Neural cell (in vitro differentiated cells): ENCODE data around the gene COL4A1. TPM values are rescaled to one million over a fixed set of nuclear protein-coding genes. Genes with fewer than 3 reads are reported as not detected.

ENCODE experiments used
- H2AFZ ChIP-seq: fragments of 200-600, 300-800 bp; sonication (generic), shearing (Covaris generic); 2 replicates; pipeline ENCODE4 v1.6.0; 2014; ENCODE audit warnings: low read depth, mild to moderate bottlenecking, antibody characterized with exemption, low read length, moderate library complexity
- H3F3A ChIP-seq: fragments of 200-600 bp; shearing (Covaris generic); 2 replicates; pipeline ENCODE4 v1.6.1; 2016; ENCODE audit warnings: mild to moderate bottlenecking, moderate library complexity, mixed read lengths, antibody characterized with exemption, low read length; ENCODE audit not compliant: insufficient read depth, poor library complexity, severe bottlenecking
- H3K27ac ChIP-seq: fragments of 200-600, 300-800 bp; sonication (generic), shearing (Covaris generic); 2 replicates; pipeline ENCODE4 v1.5.1; 2014; ENCODE audit warnings: mild to moderate bottlenecking, low read length, moderate library complexity
- H3K27me3 ChIP-seq: fragments of 300-800, 200-600 bp; sonication (generic), shearing (Covaris generic); 2 replicates; pipeline ENCODE4 v1.6.0; 2014; ENCODE audit warnings: mild to moderate bottlenecking, low read depth, low read length, moderate library complexity; ENCODE audit not compliant: insufficient read depth
- H3K36me3 ChIP-seq: fragments of 300-800, 200-600 bp; sonication (generic), shearing (Covaris generic); 2 replicates; pipeline ENCODE4 v1.5.1; 2014; ENCODE audit warnings: mild to moderate bottlenecking, antibody characterized with exemption, low read length, moderate library complexity; ENCODE audit not compliant: insufficient read depth
- H3K4me2 ChIP-seq: fragments of 300-800, 200-600 bp; sonication (generic), shearing (Covaris generic); 2 replicates; pipeline ENCODE4 v1.6.0; 2014; ENCODE audit warnings: mild to moderate bottlenecking, low read length
- H3K4me3 ChIP-seq: fragments of 300-800, 200-600 bp; sonication (generic), shearing (Covaris generic); 2 replicates; pipeline ENCODE4 v1.5.1; 2014; ENCODE audit warnings: mild to moderate bottlenecking, low read length, moderate library complexity
- H3K79me2 ChIP-seq: fragments of 200-600 bp; shearing (Covaris generic); replicated peaks from 2 replicates; pipeline ENCODE4 v1.6.0; 2014; ENCODE audit warnings: mild to moderate bottlenecking, low read length, moderate library complexity; ENCODE audit not compliant: insufficient read depth
- H3K9ac ChIP-seq: fragments of 300-800, 200-600 bp; sonication (generic), shearing (Covaris generic); 2 replicates; pipeline ENCODE4 v1.6.1; 2016; ENCODE audit warnings: mild to moderate bottlenecking, low read length, mixed read lengths
- H3K9me2 ChIP-seq: fragments of 200-600 bp; shearing (Covaris generic); 2 replicates; pipeline ENCODE4 v1.6.1; 2016; ENCODE audit warnings: mild to moderate bottlenecking, low read length, mixed read lengths; ENCODE audit not compliant: insufficient read depth
- H3K9me3 ChIP-seq: fragments of 200-600, 300-800 bp; sonication (generic), shearing (Covaris generic); 2 replicates; pipeline ENCODE4 v1.6.1; 2016; ENCODE audit warnings: mild to moderate bottlenecking, mixed run types, low read length, moderate library complexity, mixed read lengths
- H4K20me1 ChIP-seq: fragments of 200-600 bp; shearing (Covaris generic); 2 replicates; pipeline ENCODE4 v1.6.1; 2016; ENCODE audit warnings: mild to moderate bottlenecking, mixed run types; ENCODE audit not compliant: insufficient read depth
- EP300 ChIP-seq: fragments of 450-650 bp; conservative IDR thresholded peaks from 2 replicates; pipeline ENCODE4 v1.6.1; 2014; ENCODE audit warnings: antibody characterized with exemption, mild to moderate bottlenecking, moderate library complexity; ENCODE audit not compliant: poor library complexity, severe bottlenecking
- EZH2 ChIP-seq: fragments of 200-600, 300-800 bp; shearing (Covaris generic), sonication (generic); IDR thresholded peaks from 2 replicates; pipeline ENCODE4 v1.6.1; 2014; ENCODE audit warnings: antibody characterized with exemption, low read length, borderline replicate concordance, mild to moderate bottlenecking; ENCODE audit not compliant: insufficient read depth, poor library complexity, severe bottlenecking
- MXI1 ChIP-seq: fragments of 450-650 bp; conservative IDR thresholded peaks from 2 replicates; pipeline ENCODE4 v1.6.1; 2014; ENCODE audit warnings: antibody characterized with exemption, mild to moderate bottlenecking; ENCODE audit not compliant: poor library complexity, severe bottlenecking
- POLR2AphosphoS5 ChIP-seq: IDR thresholded peaks from 2 replicates; pipeline ENCODE4 v1.6.1; 2012
- RAD21 ChIP-seq: fragments of 450-650 bp; conservative IDR thresholded peaks from 2 replicates; pipeline ENCODE4 v1.6.1; 2014; ENCODE audit warnings: antibody characterized with exemption, mild to moderate bottlenecking, moderate library complexity
- SMC3 ChIP-seq: fragments of 450-650 bp; conservative IDR thresholded peaks from 2 replicates; pipeline ENCODE4 v1.6.1; 2014; ENCODE audit warnings: antibody characterized with exemption, mild to moderate bottlenecking, moderate library complexity; ENCODE audit not compliant: poor library complexity
- TAF1 ChIP-seq: IDR thresholded peaks from 2 replicates; pipeline ENCODE4 v1.6.1; 2012; ENCODE audit warnings: low read depth
- polyA plus RNA-seq: library from polyadenylated mRNA; depleted of rRNA; stranded (reverse); fragments of >200 nt; gene quantifications from 2 replicates; pipeline ENCODE4 v1.2.3, GENCODE V29; 2014
- TF ChIP-seq, protein P1 (sequence below): IDR thresholded peaks from 2 replicates; pipeline ENCODE4 v1.6.1; 2012; ENCODE audit warnings: borderline replicate concordance
- TF ChIP-seq, protein P2 (sequence below): fragments of 450-650 bp; IDR thresholded peaks from 2 replicates; pipeline ENCODE4 v1.5.1; 2014; ENCODE audit warnings: antibody characterized with exemption, mild to moderate bottlenecking, moderate library complexity; ENCODE audit not compliant: poor library complexity, severe bottlenecking

The COL4A1 gene
- polyA plus RNA-seq, 1 donor from 2014 or later, result 13.1 TPM

DNA sequence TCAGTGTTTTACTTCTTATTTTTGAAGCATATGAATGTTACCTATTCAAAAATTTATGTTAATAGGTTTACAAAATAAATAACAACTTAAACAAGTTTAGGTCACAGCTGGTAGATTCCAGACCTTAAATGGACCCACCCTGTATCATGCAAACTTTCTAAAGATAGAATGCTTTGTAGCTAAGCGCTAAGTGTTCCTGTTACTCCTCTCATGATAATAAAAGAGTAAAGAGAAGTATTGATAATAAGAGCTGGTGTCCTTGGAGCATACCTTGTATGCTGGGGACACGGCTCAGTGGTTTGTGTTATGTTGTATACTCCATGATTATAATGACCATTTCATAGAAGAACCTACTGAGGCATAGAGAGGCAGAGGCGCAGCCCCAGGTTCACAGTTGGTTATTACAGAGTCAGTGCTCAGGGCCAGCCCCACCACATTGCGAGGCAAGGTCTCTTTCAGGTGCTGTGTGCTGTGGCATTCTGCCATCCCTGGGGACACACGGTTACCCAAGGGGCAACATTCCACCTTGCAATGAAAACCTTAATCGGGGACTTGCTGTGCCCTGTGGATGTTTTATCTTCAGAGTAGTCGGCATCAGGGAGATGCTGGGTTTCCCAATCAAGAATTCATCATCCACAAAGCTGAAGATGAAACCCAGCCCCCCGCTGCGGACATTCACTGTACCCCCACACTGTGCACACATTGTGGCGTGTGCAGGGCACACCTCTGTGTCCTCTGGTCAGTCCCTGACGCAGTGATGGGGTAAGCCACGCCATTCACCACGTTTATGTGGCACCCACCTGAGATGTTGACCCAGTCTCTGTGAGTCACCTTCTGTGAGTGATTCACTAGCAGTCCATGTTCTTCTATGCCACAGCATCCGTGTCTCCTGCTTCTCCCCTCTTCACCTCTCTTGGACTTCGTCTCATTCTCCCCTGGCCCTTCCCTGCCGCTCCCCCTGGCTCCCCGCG is 186.7 kb downstream of the COL4A1 start:
- Histone ChIP-seq H3F3A (no peaks in the 10 kb centered on the region), H3K4me3 (no peak overlapping the region), H3K4me2 (no peak overlapping the region), H4K20me1 (no peaks in the 10 kb centered on the region), H3K9me3 (no peaks in the 10 kb centered on the region), H3K9ac (no peak overlapping the region), H3K79me2 (no peaks in the 10 kb centered on the region), H3K27ac (no peak overlapping the region), H3K27me3 (no peaks in the 10 kb centered on the region), H3K36me3 (no peaks in the 10 kb centered on the region), H3K9me2 (no peaks in the 10 kb centered on the region), H2AFZ (no peak overlapping the region)
- no peak for TF ChIP-seq EP300
- no peak for TF ChIP-seq SMC3
- TF ChIP-seq, protein P1, sequence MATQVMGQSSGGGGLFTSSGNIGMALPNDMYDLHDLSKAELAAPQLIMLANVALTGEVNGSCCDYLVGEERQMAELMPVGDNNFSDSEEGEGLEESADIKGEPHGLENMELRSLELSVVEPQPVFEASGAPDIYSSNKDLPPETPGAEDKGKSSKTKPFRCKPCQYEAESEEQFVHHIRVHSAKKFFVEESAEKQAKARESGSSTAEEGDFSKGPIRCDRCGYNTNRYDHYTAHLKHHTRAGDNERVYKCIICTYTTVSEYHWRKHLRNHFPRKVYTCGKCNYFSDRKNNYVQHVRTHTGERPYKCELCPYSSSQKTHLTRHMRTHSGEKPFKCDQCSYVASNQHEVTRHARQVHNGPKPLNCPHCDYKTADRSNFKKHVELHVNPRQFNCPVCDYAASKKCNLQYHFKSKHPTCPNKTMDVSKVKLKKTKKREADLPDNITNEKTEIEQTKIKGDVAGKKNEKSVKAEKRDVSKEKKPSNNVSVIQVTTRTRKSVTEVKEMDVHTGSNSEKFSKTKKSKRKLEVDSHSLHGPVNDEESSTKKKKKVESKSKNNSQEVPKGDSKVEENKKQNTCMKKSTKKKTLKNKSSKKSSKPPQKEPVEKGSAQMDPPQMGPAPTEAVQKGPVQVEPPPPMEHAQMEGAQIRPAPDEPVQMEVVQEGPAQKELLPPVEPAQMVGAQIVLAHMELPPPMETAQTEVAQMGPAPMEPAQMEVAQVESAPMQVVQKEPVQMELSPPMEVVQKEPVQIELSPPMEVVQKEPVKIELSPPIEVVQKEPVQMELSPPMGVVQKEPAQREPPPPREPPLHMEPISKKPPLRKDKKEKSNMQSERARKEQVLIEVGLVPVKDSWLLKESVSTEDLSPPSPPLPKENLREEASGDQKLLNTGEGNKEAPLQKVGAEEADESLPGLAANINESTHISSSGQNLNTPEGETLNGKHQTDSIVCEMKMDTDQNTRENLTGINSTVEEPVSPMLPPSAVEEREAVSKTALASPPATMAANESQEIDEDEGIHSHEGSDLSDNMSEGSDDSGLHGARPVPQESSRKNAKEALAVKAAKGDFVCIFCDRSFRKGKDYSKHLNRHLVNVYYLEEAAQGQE, result no peak
- TF ChIP-seq RAD21, result no peak
- TF ChIP-seq POLR2AphosphoS5, result no peak
- TF ChIP-seq MXI1, result no peak
- no peak for TF ChIP-seq TAF1
- TF ChIP-seq, protein P2, sequence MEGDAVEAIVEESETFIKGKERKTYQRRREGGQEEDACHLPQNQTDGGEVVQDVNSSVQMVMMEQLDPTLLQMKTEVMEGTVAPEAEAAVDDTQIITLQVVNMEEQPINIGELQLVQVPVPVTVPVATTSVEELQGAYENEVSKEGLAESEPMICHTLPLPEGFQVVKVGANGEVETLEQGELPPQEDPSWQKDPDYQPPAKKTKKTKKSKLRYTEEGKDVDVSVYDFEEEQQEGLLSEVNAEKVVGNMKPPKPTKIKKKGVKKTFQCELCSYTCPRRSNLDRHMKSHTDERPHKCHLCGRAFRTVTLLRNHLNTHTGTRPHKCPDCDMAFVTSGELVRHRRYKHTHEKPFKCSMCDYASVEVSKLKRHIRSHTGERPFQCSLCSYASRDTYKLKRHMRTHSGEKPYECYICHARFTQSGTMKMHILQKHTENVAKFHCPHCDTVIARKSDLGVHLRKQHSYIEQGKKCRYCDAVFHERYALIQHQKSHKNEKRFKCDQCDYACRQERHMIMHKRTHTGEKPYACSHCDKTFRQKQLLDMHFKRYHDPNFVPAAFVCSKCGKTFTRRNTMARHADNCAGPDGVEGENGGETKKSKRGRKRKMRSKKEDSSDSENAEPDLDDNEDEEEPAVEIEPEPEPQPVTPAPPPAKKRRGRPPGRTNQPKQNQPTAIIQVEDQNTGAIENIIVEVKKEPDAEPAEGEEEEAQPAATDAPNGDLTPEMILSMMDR, result no peak
- TF ChIP-seq EZH2, result no peak

DNA sequence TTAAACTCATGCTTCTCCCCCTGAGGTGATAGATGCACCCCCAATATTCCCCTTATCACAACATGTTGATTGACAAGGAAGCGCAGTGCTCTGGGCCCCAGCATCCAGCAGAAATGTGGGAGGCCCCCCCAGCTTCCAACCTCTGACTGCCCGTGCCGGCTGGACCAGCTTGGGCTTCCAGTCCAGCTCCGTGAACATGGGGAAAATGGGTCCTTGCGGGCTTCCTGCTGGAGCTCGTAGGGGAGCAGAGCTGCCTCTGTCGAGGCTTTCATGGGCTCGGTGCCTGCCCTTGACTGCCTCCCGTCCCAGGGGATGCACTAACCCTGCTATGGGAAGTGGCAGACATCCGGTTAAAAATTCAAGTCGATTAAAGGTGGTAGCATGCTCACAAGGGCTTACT is 188.9 kb downstream of the COL4A1 start:
- H3K9me2 ChIP-seq, result no peaks in the 10 kb centered on the region
- no peak overlapping the region for H3K9ac ChIP-seq
- TF ChIP-seq EP300, result no peak
- H3F3A ChIP-seq, result no peaks in the 10 kb centered on the region
- H3K27ac ChIP-seq, result no peak overlapping the region
- H3K4me2 ChIP-seq, result no peak overlapping the region
- no peaks in the 10 kb centered on the region for H3K27me3 ChIP-seq
- no peaks in the 10 kb centered on the region for H3K36me3 ChIP-seq
- no peaks in the 10 kb centered on the region for H3K9me3 ChIP-seq
- no peaks in the 10 kb centered on the region for H4K20me1 ChIP-seq
- H2AFZ ChIP-seq, result no peak overlapping the region
- no peak overlapping the region for H3K4me3 ChIP-seq
- H3K79me2 ChIP-seq, result no peaks in the 10 kb centered on the region
